CD8-positive, alpha-beta memory T cell (primary cell): ENCODE data around the gene ACTR3C. TPM values are rescaled to one million over a fixed set of nuclear protein-coding genes. Genes with fewer than 3 reads are reported as not detected.

ENCODE experiments used
- CTCF ChIA-PET: fragments of 350-600 bp; sonication (Branson Sonifier 250); formaldehyde crosslinking; loops from one replicate; lab custom pipeline; 2021; ENCODE audit warnings: antibody characterized with exemption; lab: Charles Lee
- POLR2A ChIA-PET: fragments of 350-600 bp; sonication (Branson Sonifier 250); formaldehyde crosslinking; loops from one replicate; lab custom pipeline; 2021; ENCODE audit warnings: antibody characterized with exemption; lab: Charles Lee
- DNase-seq, 5 donors: peaks; one replicate each; pipeline versions ENCODE4 v3.0.0 to v3.0.0-alpha.2; 2020 to 2022; ENCODE audit warnings: mixed read lengths in 1 of 5
- H3K27ac ChIP-seq: one replicate; pipeline ENCODE4 v1.7.0; 2013; ENCODE audit warnings: low read depth, mild to moderate bottlenecking, low read length, moderate library complexity
- H3K27me3 ChIP-seq: 2 replicates; pipeline ENCODE4 v1.7.0; 2013; ENCODE audit warnings: low read length, mild to moderate bottlenecking; ENCODE audit not compliant: insufficient read depth, poor library complexity, severe bottlenecking
- H3K36me3 ChIP-seq: 2 replicates; pipeline ENCODE4 v1.7.0; 2013; ENCODE audit warnings: mild to moderate bottlenecking, low read length, moderate library complexity; ENCODE audit not compliant: insufficient read depth
- H3K4me1 ChIP-seq: 2 replicates; pipeline ENCODE4 v1.7.0; 2013; ENCODE audit warnings: mild to moderate bottlenecking, low read length, moderate library complexity; ENCODE audit not compliant: insufficient read depth
- H3K4me3 ChIP-seq: 2 replicates; pipeline ENCODE4 v1.7.0; 2013; ENCODE audit warnings: mild to moderate bottlenecking, low read length
- H3K9me3 ChIP-seq: 2 replicates; pipeline ENCODE4 v1.7.0; 2013; ENCODE audit warnings: mild to moderate bottlenecking, low read length
- H3K27ac Mint-ChIP-seq, 8 donors: one replicate each; pipeline ENCODE4 v1.8.0; 2020 to 2021; ENCODE audit warnings: mixed read lengths in 8 of 8, mild to moderate bottlenecking in 6 of 8, inconsistent platforms in 3 of 8, moderate library complexity in 3 of 8
- H3K27me3 Mint-ChIP-seq, 2 donors: one replicate each; pipeline ENCODE4 v1.8.0; 2020 to 2021; ENCODE audit warnings: mixed read lengths in 2 of 2, mild to moderate bottlenecking in 1 of 2, moderate library complexity in 1 of 2
- H3K36me3 Mint-ChIP-seq, 3 donors: one replicate each; pipeline ENCODE4 v1.8.0; 2020 to 2021; ENCODE audit warnings: mixed read lengths in 3 of 3, inconsistent platforms in 1 of 3, mild to moderate bottlenecking in 1 of 3
- H3K4me1 Mint-ChIP-seq, 3 donors: one replicate each; pipeline ENCODE4 v1.8.0; 2020 to 2021; ENCODE audit warnings: mixed read lengths in 3 of 3, inconsistent platforms in 1 of 3, mild to moderate bottlenecking in 1 of 3
- H3K4me3 Mint-ChIP-seq, 7 donors: one replicate each; pipeline ENCODE4 v1.8.0; 2020 to 2021; ENCODE audit warnings: mixed read lengths in 7 of 7, mild to moderate bottlenecking in 6 of 7, moderate library complexity in 4 of 7, inconsistent platforms in 2 of 7
- H3K9me3 Mint-ChIP-seq, 5 donors: one replicate each; pipeline ENCODE4 v1.8.0; 2020 to 2022; ENCODE audit warnings: mixed read lengths in 5 of 5, mild to moderate bottlenecking in 3 of 5, moderate library complexity in 2 of 5, inconsistent platforms in 1 of 5
- polyA plus RNA-seq: library from polyadenylated mRNA; unstranded; fragments of 300-500 nt; fragmentation: Illumina TruSeq; gene quantifications from one replicate; pipeline ENCODE4 v1.2.3, GENCODE V29; 2021
- total RNA-seq, 2 experiments: library from RNA; stranded (reverse); gene quantifications; one replicate each; pipeline ENCODE4 v1.2.3, GENCODE V29; 2021

Gene ACTR3C
- total and polyA plus RNA-seq, 3 experiments from 2014 or later = 4.5 to 6.6 (median 4.7) TPM

GRCh38 chr7:150363370-150363769 is 40.0 kb upstream of the ACTR3C start:
- Mint-ChIP-seq H3K4me3 (no peak overlapping the region), H3K27ac (no peak overlapping the region), H3K4me1 (peaks cover 26 to 30% (median 30%) of the 10 kb centered on the region in 3 donors), H3K27me3 (no peaks in the 10 kb centered on the region), H3K9me3 (peaks cover 0 to 1% (median 0%) of the 10 kb centered on the region in 5 donors), H3K36me3 (peaks cover 0 to 3% (median 0%) of the 10 kb centered on the region in 3 donors)
- DNase-seq = no peak
- H3K27me3 ChIP-seq = no peaks in the 10 kb centered on the region
- peaks cover 32% of the 10 kb centered on the region for H3K4me1 ChIP-seq
- POLR2A ChIA-PET = no interaction called here
- H3K9me3 ChIP-seq = no peaks in the 10 kb centered on the region
- CTCF ChIA-PET = no interaction called here
- H3K36me3 ChIP-seq = no peaks in the 10 kb centered on the region
- H3K27ac ChIP-seq = no peak overlapping the region
- H3K4me3 ChIP-seq = no peak overlapping the region

GRCh38 chr7:150361807-150362621 is 38.7 kb upstream of the ACTR3C start:
- no peaks in the 10 kb centered on the region for H3K27me3 ChIP-seq
- H3K4me3 Mint-ChIP-seq = no peak overlapping the region
- H3K4me3 ChIP-seq = no peak overlapping the region
- H3K9me3 ChIP-seq = no peaks in the 10 kb centered on the region
- peaks cover 38% of the 10 kb centered on the region for H3K4me1 ChIP-seq
- no peaks in the 10 kb centered on the region for H3K36me3 Mint-ChIP-seq
- H3K27ac ChIP-seq = no peak overlapping the region
- no peaks in the 10 kb centered on the region for H3K36me3 ChIP-seq
- H3K27ac Mint-ChIP-seq = peak overlapping the region in 2 of 8 donors; percentile 40 to 49
- DNase-seq = no peak
- ChIA-PET CTCF (interaction anchor here (1.1 to 1.2 kb wide), 2 partner anchors 25 to 42 kb away, joined by 3 to 4 read pairs; no protein-coding TSS in a partner anchor), POLR2A (interaction anchor here (0.6 kb wide), 1 partner anchor 388 kb away, joined by 3 read pairs; no protein-coding TSS in a partner anchor)
- H3K27me3 Mint-ChIP-seq = no peaks in the 10 kb centered on the region
- H3K4me1 Mint-ChIP-seq = peaks cover 32 to 34% (median 33%) of the 10 kb centered on the region in 3 donors
- H3K9me3 Mint-ChIP-seq = peaks cover 0 to 1% (median 0%) of the 10 kb centered on the region in 5 donors

- no peak overlapping the region for H3K4me3 ChIP-seq
- Mint-ChIP-seq H3K36me3 (no peaks in the 10 kb centered on the region), H3K27ac (peak overlapping the region in 1 of 8 donors; percentile 80), H3K4me1 (peaks cover 36 to 39% (median 38%) of the 10 kb centered on the region in 3 donors), H3K27me3 (no peaks in the 10 kb centered on the region), H3K4me3 (no peak overlapping the region), H3K9me3 (peaks cover 0 to 1% (median 0%) of the 10 kb centered on the region in 5 donors)
- H3K36me3 ChIP-seq = no peaks in the 10 kb centered on the region
- ChIA-PET CTCF (interaction anchor here (1.1 to 1.2 kb wide), 2 partner anchors 25 to 43 kb away, joined by 3 to 4 read pairs; no protein-coding TSS in a partner anchor), POLR2A (no interaction called here)
- no peak for DNase-seq
- H3K4me1 ChIP-seq = peaks cover 39% of the 10 kb centered on the region
- H3K27me3 ChIP-seq = no peaks in the 10 kb centered on the region
- H3K27ac ChIP-seq = no peak overlapping the region
- no peaks in the 10 kb centered on the region for H3K9me3 ChIP-seq
These were observed 38.1 kb upstream of the ACTR3C start for GRCh38 chr7:150361402-150361801.

GRCh38 chr7:150360363-150361058 is 37.2 kb upstream of the ACTR3C start:
- no peaks in the 10 kb centered on the region for H3K27me3 Mint-ChIP-seq
- Histone ChIP-seq H3K4me1 (peaks cover 37% of the 10 kb centered on the region), H3K4me3 (no peak overlapping the region), H3K36me3 (no peaks in the 10 kb centered on the region), H3K9me3 (no peaks in the 10 kb centered on the region), H3K27me3 (no peaks in the 10 kb centered on the region), H3K27ac (no peak overlapping the region)
- H3K4me1 Mint-ChIP-seq = peaks cover 35 to 42% (median 37%) of the 10 kb centered on the region in 3 donors
- H3K36me3 Mint-ChIP-seq = no peaks in the 10 kb centered on the region
- POLR2A ChIA-PET = interaction anchor here (0.6 kb wide), 1 partner anchor 422 kb away, joined by 4 read pairs; no protein-coding TSS in a partner anchor
- H3K4me3 Mint-ChIP-seq = peak overlapping the region in 1 of 7 donors; percentile 56
- DNase-seq = no peak
- H3K9me3 Mint-ChIP-seq = peaks cover 0 to 1% (median 0%) of the 10 kb centered on the region in 5 donors
- CTCF ChIA-PET = interaction anchor here (1.2 kb wide), 1 partner anchor 26 kb away, joined by 4 read pairs; no protein-coding TSS in a partner anchor
- peak overlapping the region in 6 of 8 donors; percentile 47 to 88 (median 76) for H3K27ac Mint-ChIP-seq

GRCh38 chr7:150359622-150360362 is 36.4 kb upstream of the ACTR3C start:
- H3K9me3 ChIP-seq = no peaks in the 10 kb centered on the region
- H3K9me3 Mint-ChIP-seq = peaks cover 0 to 1% (median 0%) of the 10 kb centered on the region in 5 donors
- no peaks in the 10 kb centered on the region for H3K27me3 Mint-ChIP-seq
- H3K4me3 ChIP-seq = no peak overlapping the region
- H3K4me3 Mint-ChIP-seq = peak overlapping the region in 2 of 7 donors; percentile 26 to 56
- H3K4me1 ChIP-seq = peaks cover 37% of the 10 kb centered on the region
- no peak overlapping the region for H3K27ac ChIP-seq
- no peaks in the 10 kb centered on the region for H3K36me3 ChIP-seq
- CTCF ChIA-PET = no interaction called here
- no peaks in the 10 kb centered on the region for H3K36me3 Mint-ChIP-seq
- H3K27ac Mint-ChIP-seq = peak overlapping the region in 6 of 8 donors; percentile 47 to 94 (median 79)
- H3K27me3 ChIP-seq = no peaks in the 10 kb centered on the region
- DNase-seq = no peak
- peaks cover 35 to 42% (median 37%) of the 10 kb centered on the region in 3 donors for H3K4me1 Mint-ChIP-seq
- POLR2A ChIA-PET = no interaction called here

DNA sequence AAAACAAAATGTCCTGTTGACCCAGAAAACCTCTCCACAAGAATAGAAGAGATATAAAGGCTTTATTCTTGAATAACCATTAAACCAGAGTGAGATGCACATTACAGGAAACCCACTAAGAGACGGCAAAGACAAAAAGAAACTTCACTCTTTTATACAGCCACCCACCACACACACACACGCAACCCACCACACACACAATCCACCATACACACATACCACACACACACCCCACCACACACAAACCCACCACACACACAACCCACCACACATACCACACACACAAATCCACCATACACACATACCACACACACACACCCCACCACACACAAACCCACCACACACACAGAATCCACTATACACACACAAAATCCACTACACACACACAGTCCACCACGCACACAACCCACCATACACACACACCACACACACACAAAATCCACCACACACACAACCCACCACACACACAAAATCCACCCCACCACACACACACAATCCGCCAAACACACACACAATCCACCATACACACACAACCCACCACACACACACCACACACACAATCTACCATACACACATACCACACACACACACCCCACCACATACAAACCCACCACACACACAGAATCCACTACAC is 35.8 kb upstream of the ACTR3C start:
- H3K4me3 Mint-ChIP-seq = peak overlapping the region in 2 of 7 donors; percentile 1 to 6
- Histone ChIP-seq H3K4me1 (peaks cover 32% of the 10 kb centered on the region), H3K9me3 (no peaks in the 10 kb centered on the region), H3K27ac (no peak overlapping the region), H3K27me3 (no peaks in the 10 kb centered on the region), H3K36me3 (no peaks in the 10 kb centered on the region), H3K4me3 (no peak overlapping the region)
- H3K36me3 Mint-ChIP-seq = no peaks in the 10 kb centered on the region
- DNase-seq = no peak
- peaks cover 35 to 42% (median 37%) of the 10 kb centered on the region in 3 donors for H3K4me1 Mint-ChIP-seq
- ChIA-PET CTCF (interaction anchor here (0.6 kb wide), 1 partner anchor 598 kb away, joined by 3 read pairs; no protein-coding TSS in a partner anchor), POLR2A (no interaction called here)
- no peaks in the 10 kb centered on the region for H3K27me3 Mint-ChIP-seq
- H3K9me3 Mint-ChIP-seq = peaks cover 0 to 1% (median 0%) of the 10 kb centered on the region in 5 donors
- H3K27ac Mint-ChIP-seq = peak overlapping the region in 7 of 8 donors; percentile 9 to 96 (median 87)

DNA sequence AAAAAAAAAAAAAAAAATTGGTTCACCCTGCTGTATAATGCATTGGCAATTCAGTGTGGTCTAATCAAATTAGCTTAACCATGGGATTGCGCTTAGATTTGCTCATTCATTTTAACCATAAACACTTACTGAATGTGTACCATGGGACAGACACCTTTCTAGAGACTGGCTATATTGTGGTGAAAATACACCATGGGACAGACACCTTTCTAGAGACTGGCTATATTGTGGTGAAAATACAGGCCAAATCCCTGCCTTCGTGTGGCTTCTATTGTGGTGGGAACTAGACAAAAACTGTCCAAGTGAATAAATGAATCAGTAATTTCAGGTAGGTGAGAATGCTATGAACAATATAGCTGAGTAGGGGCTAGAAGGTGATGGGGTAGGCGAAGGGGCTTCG is 35.1 kb upstream of the ACTR3C start:
- peaks cover 0 to 1% (median 0%) of the 10 kb centered on the region in 5 donors for H3K9me3 Mint-ChIP-seq
- H3K36me3 Mint-ChIP-seq = no peaks in the 10 kb centered on the region
- H3K4me1 Mint-ChIP-seq = peaks cover 32 to 42% (median 37%) of the 10 kb centered on the region in 3 donors
- Histone ChIP-seq H3K4me3 (no peak overlapping the region), H3K27me3 (no peaks in the 10 kb centered on the region), H3K9me3 (no peaks in the 10 kb centered on the region), H3K27ac (no peak overlapping the region), H3K36me3 (no peaks in the 10 kb centered on the region), H3K4me1 (peaks cover 27% of the 10 kb centered on the region)
- ChIA-PET POLR2A (no interaction called here), CTCF (interaction anchor here (1.0 to 4.0 kb wide), 2 partner anchors 46 to 48 kb away, joined by 7 to 15 read pairs; a partner anchor contains a TSS)
- H3K27ac Mint-ChIP-seq = peak overlapping the region; percentile 19 to 96 (median 84)
- H3K27me3 Mint-ChIP-seq = no peaks in the 10 kb centered on the region
- no peak for DNase-seq
- peak overlapping the region in 2 of 7 donors; percentile 6 to 84 for H3K4me3 Mint-ChIP-seq
